ENCODE results near the gene CALY. TPM values are rescaled to one million over a fixed set of nuclear protein-coding genes. Genes with fewer than 3 reads are reported as not detected.

CALY gene
- total RNA-seq, 1 experiment from 2014 or later, result not detected

DNA sequence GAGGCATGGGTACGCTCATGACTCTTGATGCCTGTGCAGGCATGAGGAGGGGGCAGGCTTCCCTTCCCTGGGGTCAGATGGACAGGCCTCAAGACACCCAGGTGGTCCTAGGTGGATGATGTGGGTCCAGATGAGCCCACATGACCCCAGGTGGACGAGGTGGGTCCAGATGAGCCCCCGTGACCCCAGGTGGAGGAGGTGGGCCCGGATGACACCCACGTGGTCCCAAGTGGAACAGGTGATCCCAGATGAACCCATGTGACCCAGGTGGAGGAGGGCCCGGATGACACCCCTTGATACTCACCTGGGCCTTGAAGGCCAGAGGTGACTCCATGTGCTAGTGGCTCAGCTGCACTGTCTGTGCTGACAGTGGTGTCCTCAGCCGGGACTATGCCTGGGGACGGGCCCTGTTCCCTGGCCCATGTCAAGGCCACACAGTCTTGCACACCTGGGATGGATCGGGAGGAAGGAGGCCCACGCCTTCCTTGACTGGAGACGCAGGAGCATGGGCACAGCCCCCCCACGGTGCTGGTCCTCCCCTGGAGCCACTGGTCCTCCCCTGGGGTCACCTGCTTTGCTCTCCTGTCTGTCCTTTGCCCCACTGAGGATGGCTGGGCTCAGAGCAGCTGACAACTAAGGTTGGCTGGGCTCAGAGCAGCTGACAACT lies 13.7 kb upstream of the CALY start:
- Histone ChIP-seq H3K4me3 (ENCODE audit: insufficient read depth, low read depth, low read length) (no peak overlapping the region), H3K36me3 (replicated peaks; ENCODE audit: control insufficient read depth, insufficient read depth, low read length) (peaks cover 3% of the 10 kb centered on the region), H3K27me3 (ENCODE audit: control insufficient read depth, insufficient read depth, low read length) (no peaks in the 10 kb centered on the region; the same call in 1 of the 2 replicates)
- DNase-seq, result peak; percentile 44

GRCh38 chr10:133349577-133350011 lies 12.9 kb upstream of the CALY start:
- Histone ChIP-seq H3K27me3 (ENCODE audit: control insufficient read depth, insufficient read depth, low read length) (no peaks in the 10 kb centered on the region; the same call in none of the 2 replicates), H3K36me3 (replicated peaks; ENCODE audit: control insufficient read depth, insufficient read depth, low read length) (no peaks in the 10 kb centered on the region)

DNA sequence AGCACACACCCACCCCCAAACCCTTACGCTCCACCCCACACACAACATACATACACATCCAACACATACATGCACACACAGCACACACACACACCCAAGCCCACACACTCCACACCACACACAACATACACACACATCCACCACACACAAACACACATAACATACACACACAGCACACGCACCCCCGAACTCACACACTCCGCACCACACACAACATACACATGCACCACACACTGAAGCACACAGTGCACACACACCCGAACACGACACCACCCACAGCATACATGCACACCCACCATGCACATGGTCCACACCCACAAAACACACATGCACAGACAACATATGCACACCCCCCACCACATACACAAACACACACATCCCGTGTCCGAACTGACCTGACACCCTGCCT lies 12.5 kb upstream of the CALY start:
- no peaks in the 10 kb centered on the region for H3K36me3 ChIP-seq (replicated peaks; ENCODE audit: control insufficient read depth, insufficient read depth, low read length)
- no peak overlapping the region for H3K4me3 ChIP-seq (ENCODE audit: insufficient read depth, low read depth, low read length)
- no peak for DNase-seq
- H3K27me3 ChIP-seq (ENCODE audit: control insufficient read depth, insufficient read depth, low read length), result no peaks in the 10 kb centered on the region; the same call in none of the 2 replicates

More at GRCh38 chr10:133349577-133350011, 12.9 kb upstream of the CALY start:
- DNase-seq, result no peak
- H3K4me3 ChIP-seq (ENCODE audit: insufficient read depth, low read depth, low read length), result no peak overlapping the region

DNA sequence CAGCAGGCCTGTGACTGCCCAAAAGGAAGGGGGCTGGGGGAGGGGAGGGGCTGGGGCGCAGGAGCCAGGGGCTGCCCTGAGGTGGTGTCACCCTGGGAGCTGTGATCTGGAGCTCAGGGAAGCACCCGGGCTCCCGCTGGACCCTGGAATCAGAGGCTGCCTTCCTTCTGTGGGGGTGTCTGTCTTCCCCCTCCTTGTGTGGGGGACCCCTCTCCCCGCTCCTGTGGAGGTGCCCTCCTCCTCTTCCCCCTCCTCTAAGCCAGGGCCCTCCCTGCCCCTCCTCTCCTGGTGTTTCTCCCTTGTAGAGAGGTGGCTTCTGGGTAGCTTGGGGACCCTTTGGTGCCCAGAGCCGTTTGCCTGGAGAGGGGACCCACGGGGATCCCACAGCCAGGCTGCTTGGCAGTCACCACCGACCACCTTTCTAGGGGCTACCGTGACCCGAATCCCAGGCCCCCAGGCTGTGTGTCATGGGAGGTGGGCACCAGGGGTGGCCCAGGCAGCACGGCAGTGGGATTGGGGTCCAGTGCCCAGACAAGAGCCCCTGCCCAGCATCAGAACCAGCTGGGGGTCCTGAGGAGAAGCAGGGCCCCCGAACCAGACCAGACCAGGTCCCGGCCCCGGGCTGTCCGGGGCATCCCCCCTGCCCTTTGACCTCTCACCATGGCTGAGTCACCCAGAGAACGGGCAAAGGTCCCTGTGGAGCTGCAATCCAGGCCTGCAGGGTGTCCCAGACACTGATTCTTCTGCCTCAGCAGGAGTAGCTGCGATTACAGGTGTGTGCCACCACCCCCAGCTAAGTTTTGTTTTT lies 11.2 kb upstream of the CALY start:
- no peak overlapping the region for H3K4me3 ChIP-seq (ENCODE audit: insufficient read depth, low read depth, low read length)
- peaks cover 1% of the 10 kb centered on the region for H3K27me3 ChIP-seq (ENCODE audit: control insufficient read depth, insufficient read depth, low read length)
- DNase-seq, result peak; percentile 73
- H3K36me3 ChIP-seq (replicated peaks; ENCODE audit: control insufficient read depth, insufficient read depth, low read length), result no peaks in the 10 kb centered on the region

- Histone ChIP-seq H3K36me3 (replicated peaks; ENCODE audit: control insufficient read depth, insufficient read depth, low read length) (no peaks in the 10 kb centered on the region), H3K27me3 (ENCODE audit: control insufficient read depth, insufficient read depth, low read length) (peaks cover 1% of the 10 kb centered on the region), H3K4me3 (ENCODE audit: insufficient read depth, low read depth, low read length) (no peak overlapping the region)
- peak; percentile 73 for DNase-seq
Observed at GRCh38 chr10:133346413-133346812, 9.7 kb upstream of the CALY start.

DNA sequence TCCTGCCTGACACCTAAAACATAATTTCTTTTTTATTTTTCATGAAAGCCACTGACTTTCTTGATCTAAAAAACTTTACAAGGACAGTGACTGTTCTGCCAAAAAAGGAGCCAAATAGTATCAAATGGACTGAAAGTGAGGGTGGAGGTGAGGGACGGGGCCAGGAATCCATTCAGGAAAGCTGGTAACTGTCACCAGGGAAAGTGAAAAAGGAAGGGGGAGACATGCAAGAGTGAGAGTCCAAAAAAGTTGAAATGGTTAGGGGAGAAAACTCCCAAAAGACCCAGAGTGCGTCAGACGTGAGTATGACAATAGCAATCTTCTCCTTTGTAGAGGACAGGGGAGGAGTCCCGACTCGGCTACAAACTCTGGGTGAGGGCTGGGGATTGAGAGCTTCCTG lies 7.5 kb upstream of the CALY start:
- no peak for DNase-seq
- peaks cover 1% of the 10 kb centered on the region; the same call in 1 of the 2 replicates for H3K27me3 ChIP-seq (ENCODE audit: control insufficient read depth, insufficient read depth, low read length)
- no peak overlapping the region for H3K4me3 ChIP-seq (ENCODE audit: insufficient read depth, low read depth, low read length)
- H3K36me3 ChIP-seq (replicated peaks; ENCODE audit: control insufficient read depth, insufficient read depth, low read length), result no peaks in the 10 kb centered on the region

- no peak for DNase-seq
- peaks cover 1% of the 10 kb centered on the region; the same call in 1 of the 2 replicates for H3K27me3 ChIP-seq (ENCODE audit: control insufficient read depth, insufficient read depth, low read length)
- no peaks in the 10 kb centered on the region for H3K36me3 ChIP-seq (replicated peaks; ENCODE audit: control insufficient read depth, insufficient read depth, low read length)
- no peak overlapping the region for H3K4me3 ChIP-seq (ENCODE audit: insufficient read depth, low read depth, low read length)
Observed at GRCh38 chr10:133343558-133343957, 6.9 kb upstream of the CALY start.

GRCh38 chr10:133342942-133343341 lies 6.2 kb upstream of the CALY start:
- H3K36me3 ChIP-seq (replicated peaks; ENCODE audit: control insufficient read depth, insufficient read depth, low read length), result no peaks in the 10 kb centered on the region
- no peak overlapping the region for H3K4me3 ChIP-seq (ENCODE audit: insufficient read depth, low read depth, low read length)
- H3K27me3 ChIP-seq (ENCODE audit: control insufficient read depth, insufficient read depth, low read length), result peaks cover 1% of the 10 kb centered on the region; the same call in 1 of the 2 replicates
- DNase-seq, result no peak

- Histone ChIP-seq H3K36me3 (replicated peaks; ENCODE audit: control insufficient read depth, insufficient read depth, low read length) (no peaks in the 10 kb centered on the region), H3K27me3 (ENCODE audit: control insufficient read depth, insufficient read depth, low read length) (peaks cover 7% of the 10 kb centered on the region), H3K4me3 (ENCODE audit: insufficient read depth, low read depth, low read length) (no peak overlapping the region)
- no peak for DNase-seq
Observed at GRCh38 chr10:133341983-133342382, 5.3 kb upstream of the CALY start.

GRCh38 chr10:133339708-133340380 lies 3.1 kb upstream of the CALY start:
- Histone ChIP-seq H3K4me3 (ENCODE audit: insufficient read depth, low read depth, low read length) (no peak overlapping the region), H3K36me3 (replicated peaks; ENCODE audit: control insufficient read depth, insufficient read depth, low read length) (no peaks in the 10 kb centered on the region), H3K27me3 (ENCODE audit: control insufficient read depth, insufficient read depth, low read length) (peaks cover 28% of the 10 kb centered on the region)
- peak; percentile 54 for DNase-seq

GRCh38 chr10:133338080-133339071 lies 1.7 kb upstream of the CALY start:
- Histone ChIP-seq H3K36me3 (replicated peaks; ENCODE audit: control insufficient read depth, insufficient read depth, low read length) (no peaks in the 10 kb centered on the region), H3K27me3 (ENCODE audit: control insufficient read depth, insufficient read depth, low read length) (peaks cover 37% of the 10 kb centered on the region), H3K4me3 (ENCODE audit: insufficient read depth, low read depth, low read length) (no peak overlapping the region)
- DNase-seq, result no peak

GRCh38 chr10:133337370-133337725 lies 652 bp upstream of the CALY start:
- Histone ChIP-seq H3K36me3 (replicated peaks; ENCODE audit: control insufficient read depth, insufficient read depth, low read length) (no peaks in the 10 kb centered on the region), H3K27me3 (ENCODE audit: control insufficient read depth, insufficient read depth, low read length) (peaks cover 43% of the 10 kb centered on the region), H3K4me3 (ENCODE audit: insufficient read depth, low read depth, low read length) (no peak overlapping the region)
- no peak for DNase-seq

GRCh38 chr10:133336118-133336576 lies 549 bp downstream of the CALY start:
- Histone ChIP-seq H3K36me3 (replicated peaks; ENCODE audit: control insufficient read depth, insufficient read depth, low read length) (no peaks in the 10 kb centered on the region), H3K4me3 (ENCODE audit: insufficient read depth, low read depth, low read length) (no peak overlapping the region), H3K27me3 (ENCODE audit: control insufficient read depth, insufficient read depth, low read length) (peaks cover 53% of the 10 kb centered on the region)
- DNase-seq, result peak; percentile 83
